Stimulated activated CD8-positive, alpha-beta memory T cell treated with anti-CD3 and anti-CD28 coated beads, Interleukin-4, amount 100 ng/mL, for 4 hours (primary cell): ENCODE data around the gene RNPS1.
"Not testable (repeated sequence)": the region's sequence is repeated elsewhere in the genome, so short reads cannot be mapped to it uniquely, and the experiment has no call there.

ENCODE experiments used
- DNase-seq, 2 donors: peaks; one replicate each; pipeline ENCODE4 v3.0.0-alpha.2; 2020; ENCODE audit warnings: low read depth in 2 of 2, low spot score in 1 of 2

RNPS1 gene

GRCh38 chr16:2282866-2283555, 15.1 kb upstream of the RNPS1 start:
- DNase-seq, result no peak

- DNase-seq, result no peak
Observed at GRCh38 chr16:2282262-2282661, 14.3 kb upstream of the RNPS1 start.

GRCh38 chr16:2280981-2281542, 13.1 kb upstream of the RNPS1 start:
- no peak for DNase-seq

GRCh38 chr16:2280461-2280860, 12.5 kb upstream of the RNPS1 start:
- no peak for DNase-seq

GRCh38 chr16:2278956-2279800, 11.3 kb upstream of the RNPS1 start:
- no peak for DNase-seq

GRCh38 chr16:2278272-2278608, 10.3 kb upstream of the RNPS1 start:
- no peak for DNase-seq

GRCh38 chr16:2277466-2278271, 9.7 kb upstream of the RNPS1 start:
- DNase-seq, result no peak

- no peak for DNase-seq
Observed at GRCh38 chr16:2276368-2277195, 8.7 kb upstream of the RNPS1 start.

GRCh38 chr16:2275476-2276367, 7.8 kb upstream of the RNPS1 start:
- no peak for DNase-seq

GRCh38 chr16:2273931-2274330, 6.0 kb upstream of the RNPS1 start:
- DNase-seq, result no peak

- DNase-seq, result no peak
Observed at GRCh38 chr16:2273484-2273883, 5.6 kb upstream of the RNPS1 start.

GRCh38 chr16:2271848-2272461, 4.0 kb upstream of the RNPS1 start:
- no peak for DNase-seq

- DNase-seq, result no peak
Observed at GRCh38 chr16:2270588-2271470, 2.9 kb upstream of the RNPS1 start.

GRCh38 chr16:2270070-2270462, 2.1 kb upstream of the RNPS1 start:
- no peak for DNase-seq

GRCh38 chr16:2267505-2267912, 417 bp downstream of the RNPS1 start:
- not testable (repeated sequence) for DNase-seq

- not testable (repeated sequence) for DNase-seq
Observed at GRCh38 chr16:2266887-2267286, 1.0 kb downstream of the RNPS1 start.

- not testable (repeated sequence) for DNase-seq
Observed at GRCh38 chr16:2263026-2263425, 4.9 kb downstream of the RNPS1 start.

- DNase-seq, result no peak
Observed at GRCh38 chr16:2260250-2260649, 7.7 kb downstream of the RNPS1 start.
